HG03354 (cell line): Measurements from ENCODE around the gene SNAI1.

Source experiments
- ATAC-seq: cut with Tn5 transposase; IDR thresholded peaks from one replicate; pipeline ENCODE4 v1.9.1; 2021; ENCODE audit warnings: mild to moderate bottlenecking; ENCODE audit not compliant: unreplicated experiment, poor library complexity, severe bottlenecking

Gene SNAI1

DNA sequence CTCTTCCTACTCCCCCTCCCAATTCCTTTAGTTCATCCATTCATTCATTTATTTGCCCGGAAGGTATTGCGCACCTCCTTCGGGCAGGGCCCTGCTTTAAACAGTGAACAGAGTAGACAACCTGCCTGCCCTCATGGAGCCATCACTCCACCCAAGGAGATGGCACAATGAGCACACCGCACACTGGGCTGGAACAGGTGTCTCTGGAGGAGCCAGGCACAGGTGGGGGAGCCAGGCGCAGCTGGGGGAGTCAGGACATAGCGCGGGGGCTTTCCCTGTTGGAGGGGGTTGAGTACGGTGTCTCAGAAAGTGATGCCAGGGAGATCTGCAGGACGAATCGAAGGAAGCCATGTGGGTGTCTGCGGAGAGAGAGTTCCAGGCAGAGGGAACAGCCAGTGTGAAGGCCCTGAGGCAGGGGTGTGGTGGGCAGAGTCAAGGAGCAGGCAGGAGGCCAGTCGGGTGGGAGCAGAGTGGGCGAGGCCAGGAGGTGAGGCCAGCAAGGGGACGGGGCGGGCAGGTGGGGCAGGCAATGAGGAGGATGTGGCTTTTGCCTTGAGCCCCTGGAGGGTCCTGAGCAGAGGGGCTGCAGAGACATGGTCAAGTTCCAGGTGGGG is 46.4 kb downstream of the SNAI1 start:
- no peak for ATAC-seq

DNA sequence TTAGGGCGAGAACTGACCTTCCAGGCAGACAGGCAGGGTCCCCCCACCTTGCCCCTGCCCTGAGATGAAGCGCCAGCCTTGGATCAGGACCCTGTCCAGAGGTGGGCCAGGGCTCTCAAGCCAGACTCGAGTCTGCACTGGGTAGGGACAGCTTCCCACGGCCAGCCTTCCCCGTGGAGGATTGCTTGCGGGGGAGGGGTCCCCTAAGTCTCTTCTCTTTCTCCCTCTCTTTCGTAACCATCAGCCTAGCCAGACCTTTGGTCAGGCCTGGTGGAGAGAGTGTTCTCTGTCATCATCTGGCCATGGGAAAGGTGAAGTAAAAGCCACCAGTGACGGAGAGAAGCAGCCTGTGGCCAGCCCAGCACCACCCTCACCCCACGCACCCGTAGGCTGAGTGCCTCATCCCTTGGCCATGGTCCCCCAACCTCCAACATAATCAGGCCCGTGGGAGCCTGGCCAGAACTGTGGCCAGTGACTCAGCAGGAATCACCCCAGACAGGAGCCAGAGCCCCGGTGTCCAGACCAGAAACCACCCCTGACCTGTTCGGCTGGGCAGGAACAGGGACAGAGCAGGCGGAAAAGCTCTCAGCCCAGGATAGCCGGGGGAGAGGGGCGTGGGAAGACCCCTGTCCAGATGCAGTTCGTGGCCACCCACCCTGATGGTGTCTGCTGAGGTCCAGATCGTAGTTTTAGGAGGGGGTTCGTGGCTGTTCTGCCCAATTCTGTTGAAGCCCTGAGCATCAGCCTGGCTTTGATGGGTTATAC is 47.1 kb downstream of the SNAI1 start:
- no peak for ATAC-seq

DNA sequence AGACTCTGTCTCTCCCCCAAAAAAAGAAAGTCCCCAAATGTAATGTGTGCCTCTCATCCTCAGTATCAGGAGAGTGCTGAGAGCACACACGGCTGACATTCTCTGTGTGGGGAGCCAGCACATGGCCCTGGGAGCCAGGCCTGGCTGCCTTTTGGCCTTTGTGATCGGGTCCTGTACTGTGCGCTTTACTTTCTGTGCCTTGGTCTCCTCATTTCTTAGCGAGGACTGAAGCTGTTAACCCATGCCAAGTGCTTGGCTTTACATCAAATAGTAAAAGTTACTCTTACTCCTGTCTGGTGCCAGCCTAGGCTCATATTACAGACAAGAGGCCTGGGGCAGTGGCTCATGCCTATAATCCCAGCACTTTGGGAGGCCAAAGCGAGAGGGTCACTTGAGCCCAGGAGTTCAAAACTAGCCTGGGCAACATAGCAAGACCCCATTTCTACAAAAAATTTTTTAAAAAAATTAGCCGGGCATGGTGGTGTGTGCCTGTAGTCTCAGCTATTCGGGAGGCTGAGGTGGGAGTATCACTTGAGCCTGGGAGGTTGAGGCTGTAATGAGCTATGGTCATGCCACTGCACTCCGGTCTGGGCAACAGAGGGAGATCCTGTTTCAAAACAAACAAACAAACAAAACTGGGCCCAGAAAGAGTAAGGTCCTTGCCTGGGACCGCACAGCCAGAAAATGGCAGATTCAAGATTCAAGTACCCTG is 50.3 kb downstream of the SNAI1 start:
- no peak for ATAC-seq

DNA sequence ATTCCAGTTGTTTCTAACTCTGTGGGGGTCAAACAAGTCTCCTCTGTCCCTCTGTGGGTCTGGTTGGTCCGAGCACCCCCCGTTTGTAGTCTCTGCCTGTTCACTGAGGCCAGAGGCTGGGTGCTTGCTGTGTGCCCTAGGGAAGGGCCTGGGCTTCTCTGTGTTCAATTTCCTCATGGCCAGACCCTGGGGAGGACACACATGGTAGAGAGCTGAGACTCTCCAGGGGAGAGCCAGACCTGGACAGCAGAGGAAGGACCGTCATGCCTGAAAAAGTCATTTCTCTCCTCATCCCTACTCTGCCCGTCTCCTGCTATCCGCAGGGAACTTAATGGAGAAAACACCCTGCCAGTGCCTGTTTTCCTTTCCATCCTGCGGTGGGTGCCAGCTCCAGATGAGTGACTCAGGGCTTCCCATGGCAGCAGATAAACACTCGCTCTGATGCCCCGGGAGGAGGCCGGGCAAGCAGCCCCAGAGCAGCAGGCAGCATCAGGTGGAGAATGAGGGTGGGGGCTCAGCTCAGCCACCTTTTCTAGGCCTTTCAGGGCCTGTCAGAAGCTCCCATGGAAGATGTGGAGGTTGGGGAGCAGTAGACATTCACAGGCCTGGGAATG is 51.9 kb downstream of the SNAI1 start:
- ATAC-seq, result no peak

DNA sequence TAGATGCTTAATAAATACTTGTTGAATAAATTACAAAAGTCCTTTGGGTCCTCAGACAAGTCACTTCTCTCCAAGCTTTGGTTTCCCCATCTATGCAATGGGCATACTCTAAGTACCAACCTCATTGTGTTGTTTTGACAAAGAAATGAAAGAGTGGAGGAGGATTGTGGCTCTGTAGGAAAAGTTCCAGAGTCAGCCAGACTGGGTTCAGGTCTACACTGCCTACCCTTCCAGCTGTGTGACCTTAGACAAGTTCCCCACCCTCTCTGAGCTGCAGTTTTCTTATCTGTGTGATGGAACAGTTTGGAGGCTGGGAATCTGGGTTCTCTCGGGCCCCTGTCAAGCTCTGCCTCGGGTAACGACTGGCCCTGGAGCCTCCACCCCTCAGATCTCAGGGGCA is 53.9 kb downstream of the SNAI1 start:
- no peak for ATAC-seq

DNA sequence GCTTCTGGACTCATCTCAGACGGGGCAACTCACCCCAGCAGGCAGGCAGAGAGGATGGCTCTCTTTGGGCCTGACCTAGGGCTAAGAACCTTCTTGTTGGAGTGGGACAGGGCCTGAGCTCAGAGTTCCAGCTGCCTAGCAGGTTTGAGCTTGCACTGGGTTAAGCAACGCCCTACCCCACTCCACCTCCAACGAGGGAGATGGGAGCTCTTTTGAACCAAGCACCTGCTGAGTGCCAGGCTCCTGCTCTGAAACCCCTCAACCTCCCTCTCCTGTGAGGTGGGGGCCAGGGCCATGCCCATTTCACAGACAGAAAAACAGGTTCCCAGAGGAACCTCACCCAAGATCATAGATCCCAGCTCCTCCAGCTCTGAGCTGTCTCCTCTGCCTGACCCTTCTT is 54.3 kb downstream of the SNAI1 start:
- no peak for ATAC-seq

DNA sequence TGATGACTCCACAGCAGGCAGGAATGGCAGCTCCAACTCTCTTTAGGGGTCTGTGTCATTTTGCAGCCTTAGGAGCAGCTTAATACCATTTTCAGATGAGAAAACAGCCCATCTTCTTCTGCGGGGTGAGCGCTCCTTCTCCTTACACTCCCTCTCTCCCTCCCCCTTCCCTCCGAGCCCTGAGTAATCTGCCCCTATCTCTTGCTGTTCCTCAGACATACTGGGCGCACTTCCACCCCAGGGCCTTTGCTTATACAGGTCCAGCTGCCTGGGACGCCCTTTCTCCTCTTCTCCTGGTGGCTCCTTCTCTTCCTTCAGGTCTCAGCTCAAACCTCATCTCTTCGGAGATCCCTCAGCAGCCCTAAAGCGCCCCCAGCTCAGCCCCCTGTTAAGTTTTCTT is 54.8 kb downstream of the SNAI1 start:
- ATAC-seq, result no peak

DNA sequence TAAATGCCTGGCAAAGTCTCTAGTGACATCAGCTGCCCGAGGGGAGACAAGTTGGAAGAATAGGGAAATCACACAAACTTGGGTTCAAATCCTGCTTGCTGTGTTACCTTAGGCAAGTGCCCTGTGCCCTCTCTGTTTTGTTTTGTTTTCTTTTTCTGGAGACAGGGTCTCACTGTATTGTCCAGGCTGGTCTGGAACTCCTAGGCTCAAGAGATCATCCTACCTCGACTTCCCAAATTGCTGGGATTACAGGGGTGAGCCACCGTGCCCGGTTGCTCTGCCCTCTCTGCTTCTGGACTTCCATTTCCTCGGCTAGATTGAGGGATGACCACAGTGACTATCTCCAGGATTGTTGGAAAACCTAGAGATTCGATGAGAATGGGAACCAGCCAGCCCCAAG is 55.4 kb downstream of the SNAI1 start:
- ATAC-seq, result no peak
